Measurements from ENCODE around the gene VMP1. TPM values are rescaled to one million over a fixed set of nuclear protein-coding genes. Genes with fewer than 3 reads are reported as not detected.

Gene VMP1
- total and polyA plus RNA-seq, 2 donors (not counting 1 experiment from before 2014, with no cell fraction given) = 125 to 235 TPM

DNA sequence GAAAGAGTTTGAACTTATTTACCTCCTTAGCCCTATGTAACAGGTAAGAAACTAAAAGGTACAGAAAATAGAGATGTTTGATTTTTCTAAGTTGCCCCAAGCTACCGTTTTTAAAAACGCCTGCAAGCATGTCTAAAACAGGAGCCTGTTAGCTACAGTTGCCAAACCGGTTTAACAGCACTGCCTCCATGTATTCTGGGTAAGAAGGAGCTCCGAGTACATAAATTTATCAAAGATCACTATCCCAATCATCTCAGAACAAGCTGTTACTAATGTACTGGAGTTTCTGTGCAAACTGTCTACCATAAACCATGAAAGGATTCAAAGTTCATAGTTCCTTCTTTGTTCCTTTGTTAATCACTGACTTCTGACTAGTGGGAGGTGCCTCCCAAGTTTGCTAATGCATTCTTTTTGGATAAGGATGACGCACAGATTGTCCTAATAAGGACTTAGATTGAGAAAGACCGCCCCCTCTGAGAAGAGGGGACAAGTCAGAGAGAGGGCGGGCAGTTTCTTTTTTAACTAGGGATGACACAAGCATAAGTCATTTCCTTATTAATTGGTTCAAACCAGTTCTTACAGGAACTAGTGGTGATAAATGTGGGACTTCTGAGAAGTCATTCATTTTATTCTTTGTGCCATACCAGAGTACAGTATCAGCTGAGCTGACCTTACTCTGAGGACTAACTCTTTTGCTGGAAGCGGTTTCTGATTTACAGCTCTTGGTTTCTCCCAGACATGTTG, 130.0 kb downstream of the VMP1 start:
- Histone ChIP-seq H3K27ac (ENCODE audit: insufficient read depth, low read length) (peak overlapping the region; percentile 100), H3K27me3 (ENCODE audit: control insufficient read depth, insufficient read depth, low read length) (no peaks in the 10 kb centered on the region), H3K9ac (ENCODE audit: insufficient read depth, low read length) (peak overlapping the region; percentile 58), H2AFZ (ENCODE audit: low read length) (no peak overlapping the region), H3K4me1 (ENCODE audit: control insufficient read depth, extremely low read depth, insufficient read depth, low read length) (peaks cover 4% of the 10 kb centered on the region), H4K20me1 (ENCODE audit: control insufficient read depth, extremely low read depth, insufficient read depth, low read length) (no peaks in the 10 kb centered on the region), H3K4me2 (ENCODE audit: extremely low read depth, insufficient read depth, low read length) (peak overlapping the region; percentile 76), H3K36me3 (ENCODE audit: control insufficient read depth, insufficient read depth, low read length) (peaks cover 3% of the 10 kb centered on the region), H3K79me2 (ENCODE audit: control insufficient read depth, insufficient read depth, low read length) (peaks cover 47% of the 10 kb centered on the region), H3K9me3 (ENCODE audit: control insufficient read depth, insufficient read depth, low read depth, low read length) (no peaks in the 10 kb centered on the region), H3K4me3 (replicated peaks in 1 of 4; ENCODE audit: control extremely low read depth in 1 of 4, insufficient read depth in 1 of 4, low read depth in 3 of 4, low read length in 4 of 4) (peak overlapping the region; percentile 97 to 99 (median 98))
- TF ChIP-seq, protein P1, sequence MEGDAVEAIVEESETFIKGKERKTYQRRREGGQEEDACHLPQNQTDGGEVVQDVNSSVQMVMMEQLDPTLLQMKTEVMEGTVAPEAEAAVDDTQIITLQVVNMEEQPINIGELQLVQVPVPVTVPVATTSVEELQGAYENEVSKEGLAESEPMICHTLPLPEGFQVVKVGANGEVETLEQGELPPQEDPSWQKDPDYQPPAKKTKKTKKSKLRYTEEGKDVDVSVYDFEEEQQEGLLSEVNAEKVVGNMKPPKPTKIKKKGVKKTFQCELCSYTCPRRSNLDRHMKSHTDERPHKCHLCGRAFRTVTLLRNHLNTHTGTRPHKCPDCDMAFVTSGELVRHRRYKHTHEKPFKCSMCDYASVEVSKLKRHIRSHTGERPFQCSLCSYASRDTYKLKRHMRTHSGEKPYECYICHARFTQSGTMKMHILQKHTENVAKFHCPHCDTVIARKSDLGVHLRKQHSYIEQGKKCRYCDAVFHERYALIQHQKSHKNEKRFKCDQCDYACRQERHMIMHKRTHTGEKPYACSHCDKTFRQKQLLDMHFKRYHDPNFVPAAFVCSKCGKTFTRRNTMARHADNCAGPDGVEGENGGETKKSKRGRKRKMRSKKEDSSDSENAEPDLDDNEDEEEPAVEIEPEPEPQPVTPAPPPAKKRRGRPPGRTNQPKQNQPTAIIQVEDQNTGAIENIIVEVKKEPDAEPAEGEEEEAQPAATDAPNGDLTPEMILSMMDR (conservative IDR thresholded peaks at IDR 0.05 in 1 of 2, IDR thresholded peaks at IDR 0.05 in 1 of 2; ENCODE audit: low read depth in 1 of 2, low read length in 2 of 2) = no peak
- TF ChIP-seq EZH2 (IDR thresholded peaks at IDR 0.05; ENCODE audit: low read length, missing control alignments) = no peak
- peak; percentile 100 for DNase-seq (ENCODE audit: low read depth in 2 of 2)

DNA sequence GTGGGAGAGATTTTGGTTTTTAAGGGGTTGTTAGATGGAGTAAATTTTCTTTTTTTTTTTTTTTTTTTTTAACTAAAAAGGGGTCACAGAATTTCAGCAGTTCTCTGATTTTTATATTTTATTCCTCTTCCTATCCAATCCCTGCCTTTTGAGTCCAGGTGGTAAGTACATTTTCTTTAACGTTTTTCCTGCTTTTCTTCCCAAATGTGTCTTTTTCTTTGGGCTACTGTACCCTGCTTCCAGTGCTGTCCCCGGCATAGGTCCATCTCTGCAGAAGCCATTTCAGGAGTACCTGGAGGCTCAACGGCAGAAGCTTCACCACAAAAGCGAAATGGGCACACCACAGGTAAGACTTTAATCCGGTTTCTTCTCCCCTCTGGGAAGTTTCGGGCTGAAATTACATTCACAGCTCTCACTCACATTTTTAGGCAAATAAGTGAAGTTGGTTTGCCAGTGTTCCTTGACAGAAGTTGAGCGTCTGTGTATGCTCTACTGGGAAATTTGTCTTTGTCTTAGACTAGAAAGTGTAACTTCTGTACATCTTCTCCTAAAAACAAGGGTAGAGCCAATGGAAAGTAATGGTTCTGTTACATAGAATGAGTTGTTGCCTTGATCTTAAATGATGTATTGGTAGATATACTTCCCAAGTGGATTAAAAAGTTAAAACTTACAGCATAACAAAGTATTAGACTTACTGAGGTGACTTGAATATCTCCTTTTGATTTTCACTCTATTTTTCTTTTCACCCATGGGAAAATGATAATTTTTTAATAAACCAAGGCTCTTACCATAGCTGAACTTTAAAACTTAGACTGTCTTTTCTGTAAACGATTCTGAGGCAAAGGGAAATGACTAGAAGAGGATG, 130.8 kb downstream of the VMP1 start:
- Histone ChIP-seq H3K4me3 (replicated peaks in 1 of 4; ENCODE audit: control extremely low read depth in 1 of 4, insufficient read depth in 1 of 4, low read depth in 3 of 4, low read length in 4 of 4) (peak overlapping the region; percentile 97 to 99 (median 98)), H3K4me2 (ENCODE audit: extremely low read depth, insufficient read depth, low read length) (no peak overlapping the region), H4K20me1 (ENCODE audit: control insufficient read depth, extremely low read depth, insufficient read depth, low read length) (no peaks in the 10 kb centered on the region), H3K9me3 (ENCODE audit: control insufficient read depth, insufficient read depth, low read depth, low read length) (no peaks in the 10 kb centered on the region), H3K79me2 (ENCODE audit: control insufficient read depth, insufficient read depth, low read length) (peaks cover 45% of the 10 kb centered on the region), H3K4me1 (ENCODE audit: control insufficient read depth, extremely low read depth, insufficient read depth, low read length) (peaks cover 4% of the 10 kb centered on the region), H3K27ac (ENCODE audit: insufficient read depth, low read length) (peak overlapping the region; percentile 100), H2AFZ (ENCODE audit: low read length) (no peak overlapping the region), H3K9ac (ENCODE audit: insufficient read depth, low read length) (peak overlapping the region; percentile 97), H3K27me3 (ENCODE audit: control insufficient read depth, insufficient read depth, low read length) (no peaks in the 10 kb centered on the region), H3K36me3 (ENCODE audit: control insufficient read depth, insufficient read depth, low read length) (peaks cover 3% of the 10 kb centered on the region)
- TF ChIP-seq, protein P1 (conservative IDR thresholded peaks at IDR 0.05 in 1 of 2, IDR thresholded peaks at IDR 0.05 in 1 of 2; ENCODE audit: low read depth in 1 of 2, low read length in 2 of 2) = no peak
- no peak for TF ChIP-seq EZH2 (IDR thresholded peaks at IDR 0.05; ENCODE audit: low read length, missing control alignments)
- DNase-seq (ENCODE audit: low read depth in 2 of 2) = peak; percentile 44 to 65
